HepG2 (cell line): ENCODE data around the gene BTBD7. TPM values are rescaled to one million over a fixed set of nuclear protein-coding genes. Genes with fewer than 3 reads are reported as not detected.
A peak's percentile ranks its signal among the peaks of the same experiment; 100 is the strongest.

Experiments used
- ATAC-seq: fragments of 200-7000 bp; cut with Tn5 transposase; 3 replicates; pipeline ENCODE4 v1.9.1; 2020; ENCODE audit warnings: mild to moderate bottlenecking, moderate library complexity
- BruUV-seq: library from RNA; stranded (reverse); fragments of 400-500 nt; replicated peaks from 2 replicates; lab custom pipeline; 2021; lab: Mats Ljungman, UMichigan
- CTCF ChIA-PET: fragments of 300-600 bp; formaldehyde crosslinking; extraction: SDS; loops from one replicate; lab custom pipeline; 2021; ENCODE audit warnings: low total read pairs, inconsistent platforms, low intra/inter-chr PET ratio; lab: Yijun Ruan, JAX
- POLR2A ChIA-PET: fragments of 350-600 bp; sonication (Branson Sonifier 250); formaldehyde crosslinking; loops from one replicate; lab custom pipeline; 2020; ENCODE audit warnings: antibody characterized with exemption, inconsistent platforms; lab: Yijun Ruan, JAX
- DNase-seq: peaks from one replicate; pipeline ENCODE4 v3.0.0-alpha.2; 2015; ENCODE audit warnings: low spot score
- FAIRE-seq: peaks from 3 replicates; lab custom pipeline; 2011; peaks lifted over from hg19 to GRCh38; lab: Jason Lieb, UNC
- H2AFZ ChIP-seq: one replicate; pipeline ENCODE4 v1.6.1; 2011; ENCODE audit warnings: low read length, inconsistent platforms
- H3K27ac ChIP-seq: fragments of 300-600 bp; 3 replicates; pipeline ENCODE4 v1.8.0; 2011; ENCODE audit warnings: mixed run types, mild to moderate bottlenecking, mixed read lengths, low read length, inconsistent platforms; ENCODE audit not compliant: insufficient read depth; ENCODE audit errors: extremely low read length
- H3K27me3 ChIP-seq, 2 experiments: fragments of 200-600 bp in 1 of 2; 2 replicates in 1 of 2; 3 replicates in 1 of 2; pipeline versions ENCODE4 v1.6.0 to v1.8.0; 2011; ENCODE audit warnings: low read length in 2 of 2, mild to moderate bottlenecking in 2 of 2, moderate library complexity in 2 of 2, inconsistent platforms in 1 of 2; ENCODE audit not compliant: insufficient read depth in 2 of 2, control insufficient read depth in 1 of 2
- H3K36me3 ChIP-seq, 2 experiments: fragments of 200-600 bp in 1 of 2; replicated peaks in 1 of 2; 2 replicates in 1 of 2; 3 replicates in 1 of 2; pipeline versions ENCODE4 v1.5.1 to v1.8.0; 2011; ENCODE audit warnings: low read length in 2 of 2, inconsistent platforms in 1 of 2; ENCODE audit not compliant: insufficient read depth in 2 of 2, control insufficient read depth in 1 of 2
- H3K4me1 ChIP-seq: 2 replicates; pipeline ENCODE4 v1.5.1; 2012; ENCODE audit warnings: low read length, inconsistent platforms; ENCODE audit not compliant: insufficient read depth
- H3K4me2 ChIP-seq: 2 replicates; pipeline ENCODE4 v1.6.0; 2011; ENCODE audit warnings: low read depth, low read length, inconsistent platforms
- H3K4me3 ChIP-seq, 3 experiments: fragments of 200-600 bp in 1 of 3; sonication (generic), shearing (Covaris generic) in 1 of 3; replicated peaks in 1 of 3; 2 replicates each; pipeline ENCODE4 v1.5.1; 2011 to 2016; ENCODE audit warnings: low read length in 3 of 3, inconsistent platforms in 2 of 3, low read depth in 2 of 3, mild to moderate bottlenecking in 2 of 3, control low read depth in 1 of 3, mixed read lengths in 1 of 3; ENCODE audit not compliant: insufficient read depth in 1 of 3
- H3K79me2 ChIP-seq: one replicate; pipeline ENCODE4 v1.6.1; 2011; ENCODE audit warnings: low read length, inconsistent platforms; ENCODE audit not compliant: insufficient read depth
- H3K9ac ChIP-seq: 2 replicates; pipeline ENCODE4 v1.6.0; 2011; ENCODE audit warnings: mild to moderate bottlenecking, low read depth, low read length, inconsistent platforms; ENCODE audit not compliant: insufficient read depth
- H3K9me3 ChIP-seq: 2 replicates; pipeline ENCODE4 v1.5.1; 2012; ENCODE audit warnings: mild to moderate bottlenecking, low read length
- H4K20me1 ChIP-seq: 2 replicates; pipeline ENCODE4 v1.6.0; 2011; ENCODE audit warnings: inconsistent platforms, mild to moderate bottlenecking, low read length, moderate library complexity; ENCODE audit not compliant: insufficient read depth
- ASH2L ChIP-seq: fragments of 300-600, 200-600 bp; sonication (generic); IDR thresholded peaks from 2 replicates; pipeline ENCODE4 v1.7.0; 2017; ENCODE audit warnings: low read depth, mild to moderate bottlenecking, moderate library complexity, mixed read lengths, low read length; ENCODE audit not compliant: insufficient read length
- CTCF ChIP-seq: sonication (generic); formaldehyde crosslinking; IDR thresholded peaks from 2 replicates; pipeline ENCODE4 v1.5.0; 2020; ENCODE audit warnings: mild to moderate bottlenecking, missing genetic modification reagents, moderate library complexity
- HES4 ChIP-seq: sonication (generic); formaldehyde crosslinking; IDR thresholded peaks from 2 replicates; pipeline ENCODE4 v1.9.0; 2021; ENCODE audit warnings: mild to moderate bottlenecking, missing genetic modification reagents, borderline replicate concordance
- HNRNPL ChIP-seq: fragments of 200-400 bp; formaldehyde crosslinking; IDR thresholded peaks from 2 replicates; pipeline ENCODE4 v1.6.1; 2017; ENCODE audit warnings: mild to moderate bottlenecking, low read depth, low read length
- HOXA3 ChIP-seq: sonication (generic); formaldehyde crosslinking; IDR thresholded peaks from 2 replicates; pipeline ENCODE4 v1.5.0; 2020; ENCODE audit warnings: missing genetic modification reagents
- HOXA7 ChIP-seq: sonication (generic); formaldehyde crosslinking; IDR thresholded peaks from 2 replicates; pipeline ENCODE4 v1.8.1; 2022; ENCODE audit warnings: mild to moderate bottlenecking, missing genetic modification reagents, moderate library complexity
- KLF16 ChIP-seq, 2 experiments: sonication (generic) in 1 of 2; formaldehyde crosslinking in 1 of 2; IDR thresholded peaks; 2 replicates each; pipeline versions ENCODE4 v1.6.1 to v1.8.0; 2016 to 2023; ENCODE audit warnings: missing genetic modification reagents in 2 of 2, missing compliant biosample characterization in 1 of 2
- MLXIP ChIP-seq: sonication (generic); formaldehyde crosslinking; IDR thresholded peaks from 2 replicates; pipeline ENCODE4 v1.9.0; 2021; ENCODE audit warnings: missing genetic modification reagents, borderline replicate concordance
- NCOR1 ChIP-seq: fragments of 200-600 bp; sonication (generic); IDR thresholded peaks from 2 replicates; pipeline ENCODE4 v1.7.0; 2017; ENCODE audit warnings: antibody characterized with exemption, low read length, borderline replicate concordance
- PRMT3 ChIP-seq: sonication (generic); formaldehyde crosslinking; IDR thresholded peaks from 2 replicates; pipeline ENCODE4 v1.8.1; 2022; ENCODE audit warnings: low read depth, mild to moderate bottlenecking, moderate library complexity, missing genetic modification reagents, borderline replicate concordance
- REPIN1 ChIP-seq: sonication (generic); formaldehyde crosslinking; IDR thresholded peaks from 2 replicates; pipeline ENCODE4 v1.8.0; 2022; ENCODE audit warnings: missing genetic modification reagents, low read depth, mild to moderate bottlenecking, borderline replicate concordance
- SMAD9 ChIP-seq: sonication (generic); formaldehyde crosslinking; IDR thresholded peaks from 2 replicates; pipeline ENCODE4 v1.5.1; 2020; ENCODE audit warnings: mild to moderate bottlenecking, missing genetic modification reagents
- SMC3 ChIP-seq: IDR thresholded peaks from 2 replicates; pipeline ENCODE4 v1.6.1; 2011; ENCODE audit warnings: low read length, improper control_type of control experiment
- STAG1 ChIP-seq: sonication (generic); formaldehyde crosslinking; IDR thresholded peaks from 2 replicates; pipeline ENCODE4 v1.4.0; 2020; ENCODE audit warnings: missing genetic modification reagents
- TMF1 ChIP-seq: sonication (generic); formaldehyde crosslinking; IDR thresholded peaks from 2 replicates; pipeline ENCODE4 v1.8.1; 2022; ENCODE audit warnings: low read depth, missing genetic modification reagents
- ZNF574 ChIP-seq: sonication (generic); formaldehyde crosslinking; IDR thresholded peaks from 2 replicates; pipeline ENCODE4 v1.4.0; 2020; ENCODE audit warnings: missing genetic modification reagents
- WGBS: methylation state at CpG from one replicate; pipeline ENCODE4 v1.1.6; 2017; ENCODE audit warnings: low lambda C conversion rate; 5-methylcytosine and 5-hydroxymethylcytosine counted together
- in situ Hi-C: cut with HindIII; loops from 2 replicates; pipeline ENCODE4 v1.10.0; 2017; ENCODE audit warnings: low pct_unique_long_range_greater_than_20kb; ENCODE audit not compliant: extremely low pct_ligation_motif_present
- intact Hi-C: fragments of 100-400 bp; cut with micrococcal nuclease; formaldehyde crosslinking; loops from one replicate; pipeline ENCODE4 v1.10.0; 2022; ENCODE audit not compliant: unreplicated experiment
- polyA plus RNA-seq, 8 experiments: library from polyadenylated mRNA; depleted of rRNA in 3 of 8; stranded (reverse) in 7 of 8; unstranded in 1 of 8; fragments of >200 nt; fragmentation: Illumina TruSeq in 4 of 8; extraction: Trizol in 4 of 8; gene quantifications; 2 replicates each; pipeline versions ENCODE4 v1.2.1 to v1.2.3, GENCODE V29; 2011 to 2016; ENCODE audit warnings: low read depth in 4 of 8, missing spikeins in 1 of 8, mixed read lengths in 1 of 8; ENCODE audit not compliant: insufficient read depth in 1 of 8
- total RNA-seq, 5 experiments: library from RNA; depleted of rRNA; stranded (reverse); fragments of >200 nt; fragmentation: Illumina TruSeq; extraction: Trizol; gene quantifications; 2 replicates each; pipeline ENCODE4 v1.2.3, GENCODE V29; 2016; ENCODE audit warnings: low read depth in 1 of 5

Gene BTBD7
- total and polyA plus RNA-seq, 2 of the 13 experiments (the other 11 are each of a cell fraction or from before 2014, with no cell fraction given): 11.6 to 15.2 TPM

GRCh38 chr14:93219103-93219726 is 113.6 kb downstream of the BTBD7 start (continued):
- TF ChIP-seq STAG1 (CRISPR knock-in tag) (peak; percentile 81), MLXIP (no peak), CTCF (peak; percentile 75), SMC3 (peak; percentile 65)

- ChIA-PET POLR2A (no interaction called here), CTCF (no interaction called here)
- Histone ChIP-seq H3K9ac (no peak overlapping the region), H3K36me3 (peaks cover 1 to 10% of the 10 kb centered on the region in 2 experiments; a peak in 4 of 5 replicates), H3K9me3 (no peaks in the 10 kb centered on the region), H3K4me3 (no peak overlapping the region), H2AFZ (no peak overlapping the region), H3K27me3 (no peaks in the 10 kb centered on the region), H3K79me2 (no peaks in the 10 kb centered on the region), H3K4me2 (no peak overlapping the region), H3K4me1 (0 out of 2 replicates have a peak, but pooled peaks cover under 1% of the 10 kb centered on the region), H3K27ac (no peak overlapping the region), H4K20me1 (no peaks in the 10 kb centered on the region)
- FAIRE-seq: no peak
- ATAC-seq: no peak
- BruUV-seq: no TSS peak
- WGBS: 87% methylated on average over 2 of the region's 2 CpGs
- intact Hi-C loops: no loop called here
- in situ Hi-C loops: no loop called here
- DNase-seq: no peak
- TF ChIP-seq SMAD9 (CRISPR knock-in tag) (no peak), NCOR1 (no peak), ZNF574 (CRISPR knock-in tag) (no peak), TMF1 (CRISPR knock-in tag) (no peak), HOXA3 (CRISPR knock-in tag) (no peak), ASH2L (no peak), PRMT3 (CRISPR knock-in tag) (no peak), HES4 (CRISPR knock-in tag) (no peak), REPIN1 (no peak), HNRNPL (no peak), KLF16 (CRISPR knock-in tag; IDR thresholded peaks at IDR 0.05) (no peak), HOXA7 (CRISPR knock-in tag) (no peak)
These were observed 118.2 kb downstream of the BTBD7 start for GRCh38 chr14:93214598-93214997.
